HS-5 (cell line): ENCODE data around the gene LRP3.
"Not testable (repeated sequence)": the region's sequence is repeated elsewhere in the genome, so short reads cannot be mapped to it uniquely, and the experiment has no call there.

Experiments used
- DNase-seq: peaks from one replicate; pipeline ENCODE4 v3.0.0-alpha.2; 2012; ENCODE audit warnings: low read depth

LRP3 gene

GRCh38 chr19:33202546-33203507, 8.7 kb downstream of the LRP3 start:
- no peak for DNase-seq

- no peak for DNase-seq
Observed at GRCh38 chr19:33203529-33203928, 9.4 kb downstream of the LRP3 start.

- no peak for DNase-seq
Observed at GRCh38 chr19:33204136-33204973, 10.2 kb downstream of the LRP3 start.

- no peak for DNase-seq
Observed at GRCh38 chr19:33205110-33205509, 11.0 kb downstream of the LRP3 start.

GRCh38 chr19:33205531-33206260, 11.6 kb downstream of the LRP3 start:
- DNase-seq, result no peak

GRCh38 chr19:33206261-33207039, 12.3 kb downstream of the LRP3 start:
- DNase-seq, result no peak

- DNase-seq, result no peak
Observed at GRCh38 chr19:33207040-33207620, 13.0 kb downstream of the LRP3 start.

- no peak for DNase-seq
Observed at GRCh38 chr19:33207903-33208302, 13.8 kb downstream of the LRP3 start.

- DNase-seq, result no peak
Observed at GRCh38 chr19:33208371-33208895, 14.3 kb downstream of the LRP3 start.

GRCh38 chr19:33208904-33209849, 15.0 kb downstream of the LRP3 start:
- DNase-seq, result no peak

- not testable (repeated sequence) for DNase-seq
Observed at GRCh38 chr19:33209850-33210230, 15.7 kb downstream of the LRP3 start.

- no peak for DNase-seq
Observed at GRCh38 chr19:33210266-33210940, 16.3 kb downstream of the LRP3 start.

- no peak for DNase-seq
Observed at GRCh38 chr19:33211794-33212435, 17.8 kb downstream of the LRP3 start.

- no peak for DNase-seq
Observed at GRCh38 chr19:33212436-33213172, 18.5 kb downstream of the LRP3 start.

- no peak for DNase-seq
Observed at GRCh38 chr19:33214596-33214995, 20.5 kb downstream of the LRP3 start.

GRCh38 chr19:33215438-33216197, 21.5 kb downstream of the LRP3 start:
- DNase-seq, result no peak

GRCh38 chr19:33216198-33216830, 22.2 kb downstream of the LRP3 start:
- no peak for DNase-seq
